Osteocyte (in vitro differentiated cells): ENCODE results near the gene DNM3. TPM values are rescaled to one million over a fixed set of nuclear protein-coding genes. Genes with fewer than 3 reads are reported as not detected.

ENCODE experiments used
- DNase-seq: peaks from one replicate; pipeline ENCODE4 v3.0.0; 2021; ENCODE audit warnings: mixed read lengths; ENCODE audit not compliant: unreplicated experiment; ENCODE audit errors: extremely low spot score
- H3K27ac Mint-ChIP-seq: one replicate; pipeline ENCODE4 v1.8.0; 2021; ENCODE audit warnings: mild to moderate bottlenecking, mixed read lengths; ENCODE audit not compliant: unreplicated experiment
- H3K27me3 Mint-ChIP-seq: one replicate; pipeline ENCODE4 v1.8.0; 2021; ENCODE audit warnings: mixed read lengths; ENCODE audit not compliant: unreplicated experiment
- H3K36me3 Mint-ChIP-seq: one replicate; pipeline ENCODE4 v1.8.0; 2021; ENCODE audit warnings: mixed read lengths; ENCODE audit not compliant: unreplicated experiment
- H3K4me1 Mint-ChIP-seq: one replicate; pipeline ENCODE4 v1.8.0; 2021; ENCODE audit warnings: mixed read lengths; ENCODE audit not compliant: unreplicated experiment
- H3K4me3 Mint-ChIP-seq: one replicate; pipeline ENCODE4 v1.8.0; 2021; ENCODE audit warnings: mild to moderate bottlenecking, moderate library complexity, mixed read lengths; ENCODE audit not compliant: unreplicated experiment
- H3K9me3 Mint-ChIP-seq: one replicate; pipeline ENCODE4 v1.8.0; 2021; ENCODE audit warnings: mixed read lengths; ENCODE audit not compliant: unreplicated experiment
- total RNA-seq: library from RNA; stranded (reverse); gene quantifications from 2 replicates; pipeline ENCODE4 v1.2.1, GENCODE V29; 2021
- TF ChIP-seq, protein P1 (sequence below): fragments of 200-600 bp; sonication (generic); IDR thresholded peaks from 2 replicates; pipeline ENCODE4 v1.5.0; 2021; ENCODE audit warnings: antibody characterized with exemption, mild to moderate bottlenecking, moderate library complexity

The DNM3 gene
- total RNA-seq, 1 donor from 2014 or later: 3.7 TPM

DNA sequence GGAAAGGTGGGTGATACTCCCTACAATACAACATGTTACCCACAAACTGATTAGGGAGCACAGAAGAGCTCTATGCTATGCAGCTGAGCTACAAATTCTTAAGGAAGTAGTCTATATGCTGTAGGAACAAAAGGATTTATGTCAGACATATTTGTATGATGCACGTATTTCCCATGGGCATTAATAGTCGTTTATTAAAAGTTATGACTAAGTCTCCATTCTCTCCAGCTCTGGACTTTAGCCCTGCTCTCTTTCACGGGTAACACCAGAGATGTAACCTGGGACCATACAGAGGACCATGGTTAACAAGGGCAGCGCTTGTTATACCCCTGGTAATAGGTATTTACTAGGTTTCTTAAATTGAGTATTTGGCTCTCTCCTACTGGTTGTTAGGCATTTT, 411.0 kb downstream of the DNM3 start:
- DNase-seq: no peak
- peaks cover 66% of the 10 kb centered on the region for H3K4me1 Mint-ChIP-seq
- H3K27me3 Mint-ChIP-seq: no peaks in the 10 kb centered on the region
- H3K4me3 Mint-ChIP-seq: no peak overlapping the region
- TF ChIP-seq, protein P1, sequence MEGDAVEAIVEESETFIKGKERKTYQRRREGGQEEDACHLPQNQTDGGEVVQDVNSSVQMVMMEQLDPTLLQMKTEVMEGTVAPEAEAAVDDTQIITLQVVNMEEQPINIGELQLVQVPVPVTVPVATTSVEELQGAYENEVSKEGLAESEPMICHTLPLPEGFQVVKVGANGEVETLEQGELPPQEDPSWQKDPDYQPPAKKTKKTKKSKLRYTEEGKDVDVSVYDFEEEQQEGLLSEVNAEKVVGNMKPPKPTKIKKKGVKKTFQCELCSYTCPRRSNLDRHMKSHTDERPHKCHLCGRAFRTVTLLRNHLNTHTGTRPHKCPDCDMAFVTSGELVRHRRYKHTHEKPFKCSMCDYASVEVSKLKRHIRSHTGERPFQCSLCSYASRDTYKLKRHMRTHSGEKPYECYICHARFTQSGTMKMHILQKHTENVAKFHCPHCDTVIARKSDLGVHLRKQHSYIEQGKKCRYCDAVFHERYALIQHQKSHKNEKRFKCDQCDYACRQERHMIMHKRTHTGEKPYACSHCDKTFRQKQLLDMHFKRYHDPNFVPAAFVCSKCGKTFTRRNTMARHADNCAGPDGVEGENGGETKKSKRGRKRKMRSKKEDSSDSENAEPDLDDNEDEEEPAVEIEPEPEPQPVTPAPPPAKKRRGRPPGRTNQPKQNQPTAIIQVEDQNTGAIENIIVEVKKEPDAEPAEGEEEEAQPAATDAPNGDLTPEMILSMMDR: no peak
- peak overlapping the region; percentile 37 for H3K27ac Mint-ChIP-seq
- peaks cover 10% of the 10 kb centered on the region for H3K9me3 Mint-ChIP-seq
- peaks cover 2% of the 10 kb centered on the region for H3K36me3 Mint-ChIP-seq

DNA sequence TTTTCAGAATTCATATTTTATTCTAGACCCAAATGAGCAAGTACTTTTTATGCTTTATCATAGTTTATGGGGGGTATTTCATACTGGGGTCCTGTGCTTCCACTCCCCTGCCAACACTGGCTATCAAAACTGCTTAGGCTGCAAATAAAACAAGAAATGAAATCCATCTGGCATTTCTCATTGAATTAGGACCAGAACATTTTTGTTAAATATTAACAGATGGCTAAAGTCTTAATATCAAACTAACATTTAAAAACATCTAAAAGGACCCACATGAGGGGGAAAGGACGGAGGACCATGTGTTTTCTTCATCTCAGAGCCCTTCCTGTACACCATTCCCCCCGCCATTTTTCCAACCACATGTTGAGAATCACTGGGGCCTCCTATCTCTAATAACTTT, 411.7 kb downstream of the DNM3 start:
- no peak for DNase-seq
- no peaks in the 10 kb centered on the region for H3K27me3 Mint-ChIP-seq
- H3K4me3 Mint-ChIP-seq: no peak overlapping the region
- peak overlapping the region; percentile 58 for H3K27ac Mint-ChIP-seq
- peaks cover 3% of the 10 kb centered on the region for H3K36me3 Mint-ChIP-seq
- peaks cover 11% of the 10 kb centered on the region for H3K9me3 Mint-ChIP-seq
- H3K4me1 Mint-ChIP-seq: peaks cover 66% of the 10 kb centered on the region
- TF ChIP-seq, protein P1: no peak

DNA sequence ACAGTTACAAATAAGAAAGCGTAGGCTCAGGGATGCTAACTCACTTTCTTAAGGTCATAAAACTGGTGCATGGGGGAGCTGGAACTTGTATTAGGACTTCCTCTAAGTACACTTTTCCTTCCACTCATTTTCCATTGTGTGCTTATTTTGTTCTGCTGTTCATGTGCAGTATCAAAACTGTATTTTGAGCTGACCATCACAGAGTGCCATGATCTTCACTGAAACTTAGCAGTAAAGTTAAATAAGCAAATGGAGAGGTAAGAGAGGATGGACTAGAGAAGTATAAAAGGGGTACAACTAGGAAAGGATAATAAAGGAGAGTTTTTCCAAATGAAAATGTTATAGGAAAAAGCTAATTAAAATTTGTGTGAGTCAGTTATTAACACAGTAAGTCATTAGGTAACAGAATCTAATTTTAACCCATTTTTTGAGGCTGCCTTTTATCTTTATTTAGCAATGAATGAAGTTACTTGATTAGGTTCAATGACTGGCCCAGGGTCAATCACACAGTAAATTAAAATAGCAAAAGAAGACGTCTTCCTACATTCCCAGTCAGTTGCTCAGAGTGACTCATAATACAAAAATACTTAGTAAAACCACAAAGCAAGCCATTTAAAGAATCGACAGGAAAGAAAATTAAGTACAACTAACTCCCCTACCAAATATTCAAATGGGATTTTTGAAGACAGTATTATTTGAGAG, 413.4 kb downstream of the DNM3 start:
- H3K27me3 Mint-ChIP-seq: no peaks in the 10 kb centered on the region
- peak overlapping the region; percentile 83 for H3K27ac Mint-ChIP-seq
- TF ChIP-seq, protein P1: no peak
- H3K9me3 Mint-ChIP-seq: peaks cover 21% of the 10 kb centered on the region
- peak overlapping the region; percentile 2 for H3K4me3 Mint-ChIP-seq
- no peak for DNase-seq
- peaks cover 68% of the 10 kb centered on the region for H3K4me1 Mint-ChIP-seq
- peaks cover 3% of the 10 kb centered on the region for H3K36me3 Mint-ChIP-seq

DNA sequence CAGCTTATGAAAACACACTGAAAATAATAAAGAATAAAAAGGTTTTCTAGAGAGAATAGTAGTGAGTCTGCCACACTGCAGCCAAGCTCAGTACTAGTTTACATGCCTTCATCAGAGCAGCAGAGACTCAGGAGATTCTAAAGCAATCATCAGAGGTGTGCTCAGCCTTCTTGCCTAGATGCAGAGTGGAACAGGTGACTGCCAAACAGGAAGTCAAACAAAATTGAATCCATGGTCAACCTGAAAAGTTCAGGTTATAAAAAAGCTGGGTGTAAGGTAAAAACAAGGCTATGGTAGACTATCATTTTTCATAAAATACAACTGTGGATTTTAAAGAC, 413.9 kb downstream of the DNM3 start:
- Mint-ChIP-seq H3K27me3 (no peaks in the 10 kb centered on the region), H3K9me3 (peaks cover 25% of the 10 kb centered on the region), H3K27ac (peak overlapping the region; percentile 83), H3K4me1 (peaks cover 68% of the 10 kb centered on the region), H3K36me3 (peaks cover 7% of the 10 kb centered on the region), H3K4me3 (peak overlapping the region; percentile 2)
- no peak for DNase-seq
- TF ChIP-seq, protein P1: no peak

DNA sequence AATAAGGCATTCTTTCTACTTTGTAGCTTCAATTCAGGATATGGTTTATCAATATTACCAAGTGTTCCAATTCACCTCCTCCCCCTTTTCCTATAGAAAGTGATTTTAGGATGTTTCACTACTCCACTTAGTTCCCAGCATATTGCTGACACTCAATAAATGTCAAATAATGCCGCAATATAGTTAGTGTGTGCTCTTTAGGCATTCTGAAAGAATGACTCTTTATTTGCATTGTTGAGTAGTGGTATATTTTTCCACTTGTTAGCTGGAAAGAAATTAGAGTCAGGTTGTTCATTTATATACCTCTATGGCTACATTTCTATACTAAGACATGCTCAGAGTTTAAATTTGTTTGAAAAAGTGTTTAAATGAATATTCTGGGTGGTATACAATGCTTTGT, 424.6 kb downstream of the DNM3 start:
- H3K36me3 Mint-ChIP-seq: no peaks in the 10 kb centered on the region
- no peak overlapping the region for H3K27ac Mint-ChIP-seq
- H3K9me3 Mint-ChIP-seq: peaks cover 11% of the 10 kb centered on the region
- H3K27me3 Mint-ChIP-seq: no peaks in the 10 kb centered on the region
- TF ChIP-seq, protein P1: no peak
- H3K4me1 Mint-ChIP-seq: peaks cover 42% of the 10 kb centered on the region
- H3K4me3 Mint-ChIP-seq: no peak overlapping the region
- no peak for DNase-seq
